Measurements from ENCODE around the gene INS.

DNA sequence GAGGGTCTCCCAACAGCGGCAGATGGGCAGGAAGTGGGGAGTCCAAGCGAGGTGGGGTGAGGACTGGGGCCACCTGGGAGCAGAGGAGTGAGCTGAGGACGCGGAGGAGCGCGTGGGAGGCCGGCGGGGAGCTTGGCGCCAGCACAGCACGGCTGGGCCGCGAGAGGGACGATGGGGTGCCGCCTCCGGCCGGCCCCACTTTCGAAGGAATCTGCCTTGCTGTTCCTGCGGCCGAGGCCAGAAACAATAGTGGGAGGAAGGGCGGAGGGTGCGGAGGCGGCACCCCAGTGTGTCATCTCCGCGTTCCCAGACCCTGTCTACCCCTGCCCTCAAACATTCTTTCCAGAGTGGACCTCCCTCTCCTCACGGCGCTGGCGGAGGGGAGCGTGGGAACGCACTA lies 5.5 kb downstream of the INS start:
- TF ChIP-seq CTCF (IDR thresholded peaks at IDR 0.05; ENCODE audit: low read depth, low read length, missing input control) (no peak), TAF1 (conservative IDR thresholded peaks at IDR 0.05) (no peak), SP1 (IDR thresholded peaks at IDR 0.05) (no peak), GABPA (IDR thresholded peaks at IDR 0.05 in 1 of 2, conservative IDR thresholded peaks at IDR 0.05 in 1 of 2) (no peak), HNF4A (conservative IDR thresholded peaks at IDR 0.05) (no peak), MAX (IDR thresholded peaks at IDR 0.05) (no peak), ATF3 (IDR thresholded peaks at IDR 0.05) (no peak), REST (IDR thresholded peaks at IDR 0.05) (no peak), JUND (IDR thresholded peaks at IDR 0.05) (no peak)

Data from liver (tissue), 3 donors.